Uterus (tissue), 2 donors: ENCODE data around the gene UBXN6.

Experiments used
- CTCF ChIP-seq, 4 experiments: fragments of 200-600 bp in 2 of 4; fragments of 450-650 bp in 2 of 4; sonication (generic) in 2 of 4; IDR thresholded peaks; one replicate each; pipeline ENCODE4 v1.5.1; 2016 to 2019; ENCODE audit warnings: antibody characterized with exemption in 4 of 4, mild to moderate bottlenecking in 2 of 4, moderate library complexity in 1 of 4
- POLR2A ChIP-seq, 2 donors: fragments of 450-650 bp; IDR thresholded peaks; one replicate each; pipeline ENCODE4 v1.6.1; 2016; ENCODE audit warnings: antibody characterized with exemption in 2 of 2, mild to moderate bottlenecking in 1 of 2, moderate library complexity in 1 of 2

- TF ChIP-seq POLR2A (IDR thresholded peaks at IDR 0.05) (no peak), CTCF (IDR thresholded peaks at IDR 0.05) (no peak)
Observed at GRCh38 chr19:4473011-4473762, 15.6 kb upstream of the UBXN6 start.
